H1 (cell line): ENCODE data around the gene CCBE1.

Experiments used
- JUND ChIP-seq: IDR thresholded peaks from 2 replicates; pipeline ENCODE4 v1.6.1; 2011; ENCODE audit warnings: mild to moderate bottlenecking, improper control_type of control experiment, low read length
- MAFK ChIP-seq: IDR thresholded peaks from 2 replicates; pipeline ENCODE4 v1.6.1; 2012; ENCODE audit warnings: low read depth, mild to moderate bottlenecking, improper control_type of control experiment, low read length
- POLR2AphosphoS5 ChIP-seq: IDR thresholded peaks from 2 replicates; pipeline ENCODE4 v1.6.1; 2011; ENCODE audit warnings: low read depth, low read length
- TF ChIP-seq, protein P1 (sequence below), 3 experiments: IDR thresholded peaks; 1 replicate in 2 of 3; 2 replicates in 1 of 3; pipeline versions ENCODE4 v1.5.1 to v1.6.1; 2011; ENCODE audit warnings: low read length in 3 of 3, mild to moderate bottlenecking in 3 of 3, inconsistent platforms in 2 of 3, low read depth in 1 of 3, moderate library complexity in 1 of 3; ENCODE audit not compliant: insufficient read depth in 1 of 3; ENCODE audit errors: control extremely low read depth in 1 of 3

DNA sequence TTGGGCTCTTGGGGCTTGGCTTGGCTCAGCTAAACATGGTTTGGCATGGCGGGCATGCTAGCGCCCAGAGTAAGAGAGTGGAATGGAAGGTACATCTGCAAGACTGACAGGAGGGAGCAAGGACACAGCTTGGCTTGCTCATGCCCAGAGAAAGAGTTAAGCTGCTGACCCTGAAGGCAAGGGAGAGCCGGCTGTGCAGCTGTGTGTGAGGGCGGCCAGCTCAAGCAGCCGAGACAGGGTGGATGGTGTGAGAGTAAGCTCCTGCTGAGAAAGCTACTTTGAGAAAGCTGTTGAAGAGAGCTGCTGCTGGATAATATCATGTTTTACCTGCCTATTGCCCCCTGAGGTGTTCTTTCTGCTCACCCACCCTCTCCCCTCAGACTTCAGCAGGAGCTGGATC is 135.6 kb downstream of the CCBE1 start:
- no peak for TF ChIP-seq JUND
- no peak for TF ChIP-seq POLR2AphosphoS5
- TF ChIP-seq, protein P1, sequence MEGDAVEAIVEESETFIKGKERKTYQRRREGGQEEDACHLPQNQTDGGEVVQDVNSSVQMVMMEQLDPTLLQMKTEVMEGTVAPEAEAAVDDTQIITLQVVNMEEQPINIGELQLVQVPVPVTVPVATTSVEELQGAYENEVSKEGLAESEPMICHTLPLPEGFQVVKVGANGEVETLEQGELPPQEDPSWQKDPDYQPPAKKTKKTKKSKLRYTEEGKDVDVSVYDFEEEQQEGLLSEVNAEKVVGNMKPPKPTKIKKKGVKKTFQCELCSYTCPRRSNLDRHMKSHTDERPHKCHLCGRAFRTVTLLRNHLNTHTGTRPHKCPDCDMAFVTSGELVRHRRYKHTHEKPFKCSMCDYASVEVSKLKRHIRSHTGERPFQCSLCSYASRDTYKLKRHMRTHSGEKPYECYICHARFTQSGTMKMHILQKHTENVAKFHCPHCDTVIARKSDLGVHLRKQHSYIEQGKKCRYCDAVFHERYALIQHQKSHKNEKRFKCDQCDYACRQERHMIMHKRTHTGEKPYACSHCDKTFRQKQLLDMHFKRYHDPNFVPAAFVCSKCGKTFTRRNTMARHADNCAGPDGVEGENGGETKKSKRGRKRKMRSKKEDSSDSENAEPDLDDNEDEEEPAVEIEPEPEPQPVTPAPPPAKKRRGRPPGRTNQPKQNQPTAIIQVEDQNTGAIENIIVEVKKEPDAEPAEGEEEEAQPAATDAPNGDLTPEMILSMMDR (IDR thresholded peaks at IDR 0.05; ENCODE audit: control extremely low read depth in 1 of 3, insufficient read depth in 1 of 3, low read depth in 1 of 3, low read length in 3 of 3), result no peak
- TF ChIP-seq MAFK, result no peak
